Mucosa of descending colon (tissue), 3 donors: Measurements from ENCODE around the gene AMFR. TPM values are rescaled to one million over a fixed set of nuclear protein-coding genes. Genes with fewer than 3 reads are reported as not detected.

Source experiments
- ATAC-seq: fragments of 200-7000 bp; cut with Tn5 transposase; one replicate; pipeline ENCODE4 v1.9.1; 2020; ENCODE audit warnings: mild to moderate bottlenecking, moderate library complexity
- DNase-seq, 3 donors: peaks; one replicate each; pipeline ENCODE4 v3.0.0-alpha.2; 2020
- H3K36me3 ChIP-seq: fragments of 200-600 bp; one replicate; pipeline ENCODE4 v1.8.0; 2021; ENCODE audit warnings: low read depth, mild to moderate bottlenecking
- H3K4me1 ChIP-seq: fragments of 200-600 bp; one replicate; pipeline ENCODE4 v1.8.0; 2021; ENCODE audit warnings: low read depth, mild to moderate bottlenecking
- H3K4me3 ChIP-seq: fragments of 200-600 bp; one replicate; pipeline ENCODE4 v1.8.0; 2021; ENCODE audit warnings: mild to moderate bottlenecking
- H3K9me3 ChIP-seq: fragments of 200-600 bp; one replicate; pipeline ENCODE4 v1.8.0; 2021; ENCODE audit warnings: mild to moderate bottlenecking
- intact Hi-C, 2 donors: fragments of 100-400 bp; cut with DNase I in 1 of 2; cut with micrococcal nuclease in 1 of 2; formaldehyde crosslinking; loops; one replicate each; pipeline versions ENCODE4 v1.11.0 to v1.11.1; 2022; cut with DNase I, micrococcal nuclease
- total RNA-seq, 3 donors: library from RNA; stranded (reverse); fragmentation: NEBNext Ultra II Directional in 2 of 3; extraction: Animal tissue kit (Norgen Biotek cat#: 25700) in 2 of 3; gene quantifications; one replicate each; pipeline versions ENCODE4 v1.2.1 to v1.2.4, GENCODE V29; 2021 to 2023
- TF ChIP-seq, protein P1 (sequence below): fragments of 200-600 bp; IDR thresholded peaks from one replicate; pipeline ENCODE4 v1.8.0; 2022; ENCODE audit warnings: antibody characterized with exemption, mild to moderate bottlenecking
- donor health status: DM: no; HTN: no; CAD: no; lungs with moderate emphysema.
- donor health status: DM: no; HTN: no; CAD: no.
- donor health status: DM: no; HTN: yes; CAD: no.

AMFR gene
- total RNA-seq, 3 donors from 2014 or later = 83.3 to 116 (median 102) TPM

DNA sequence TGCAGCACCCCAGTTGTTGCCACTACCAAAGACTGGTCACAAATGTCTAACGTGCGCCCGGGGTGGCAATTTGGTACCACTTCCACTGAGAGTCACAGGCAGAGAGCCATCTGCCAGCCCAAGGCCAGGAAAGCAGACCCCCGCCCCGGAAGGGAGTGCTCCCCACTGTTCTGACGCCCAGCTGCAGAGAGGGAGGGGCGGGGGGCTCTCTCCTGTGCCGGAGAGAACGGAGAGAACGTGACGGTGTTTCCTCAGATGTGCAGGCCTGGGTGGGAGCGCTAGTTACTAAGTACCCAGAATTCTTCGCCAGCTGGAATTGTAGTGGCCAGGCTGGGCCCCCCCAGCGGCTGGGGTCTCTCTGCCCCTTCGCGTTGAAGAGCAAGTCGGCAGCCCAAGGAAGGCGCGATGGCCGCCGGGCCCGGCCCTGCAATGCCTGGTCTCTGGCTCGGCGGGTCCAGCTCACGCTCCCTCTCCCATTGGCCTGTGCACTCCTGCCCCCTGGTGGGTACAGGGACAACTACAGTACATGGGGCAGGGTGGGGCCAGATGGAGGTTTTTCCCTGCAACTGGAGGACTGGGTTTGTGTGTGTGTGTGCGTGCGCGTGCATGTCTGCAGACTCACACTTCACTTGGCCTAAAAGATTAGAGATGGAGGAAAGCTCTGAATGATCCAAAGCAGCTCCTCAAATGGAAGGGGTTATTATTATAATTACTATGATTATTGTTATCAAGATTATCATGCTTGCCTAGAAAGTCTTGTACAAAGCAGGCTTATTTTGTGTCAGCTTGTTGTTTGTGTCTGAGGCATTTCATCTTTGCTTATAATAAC, 107.1 kb downstream of the AMFR start:
- intact Hi-C loops = loop anchor here (5.0 kb wide), 2 partner anchors 371 to 376 kb away; no protein-coding TSS in a partner anchor
- no peaks in the 10 kb centered on the region for H3K9me3 ChIP-seq
- peak; percentile 97 for ATAC-seq
- peak; percentile 74 to 82 (median 82) for DNase-seq
- H3K4me1 ChIP-seq = peaks cover 5% of the 10 kb centered on the region
- H3K4me3 ChIP-seq = no peak overlapping the region
- TF ChIP-seq, protein P1, sequence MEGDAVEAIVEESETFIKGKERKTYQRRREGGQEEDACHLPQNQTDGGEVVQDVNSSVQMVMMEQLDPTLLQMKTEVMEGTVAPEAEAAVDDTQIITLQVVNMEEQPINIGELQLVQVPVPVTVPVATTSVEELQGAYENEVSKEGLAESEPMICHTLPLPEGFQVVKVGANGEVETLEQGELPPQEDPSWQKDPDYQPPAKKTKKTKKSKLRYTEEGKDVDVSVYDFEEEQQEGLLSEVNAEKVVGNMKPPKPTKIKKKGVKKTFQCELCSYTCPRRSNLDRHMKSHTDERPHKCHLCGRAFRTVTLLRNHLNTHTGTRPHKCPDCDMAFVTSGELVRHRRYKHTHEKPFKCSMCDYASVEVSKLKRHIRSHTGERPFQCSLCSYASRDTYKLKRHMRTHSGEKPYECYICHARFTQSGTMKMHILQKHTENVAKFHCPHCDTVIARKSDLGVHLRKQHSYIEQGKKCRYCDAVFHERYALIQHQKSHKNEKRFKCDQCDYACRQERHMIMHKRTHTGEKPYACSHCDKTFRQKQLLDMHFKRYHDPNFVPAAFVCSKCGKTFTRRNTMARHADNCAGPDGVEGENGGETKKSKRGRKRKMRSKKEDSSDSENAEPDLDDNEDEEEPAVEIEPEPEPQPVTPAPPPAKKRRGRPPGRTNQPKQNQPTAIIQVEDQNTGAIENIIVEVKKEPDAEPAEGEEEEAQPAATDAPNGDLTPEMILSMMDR = peak; percentile 93
- H3K36me3 ChIP-seq = no peaks in the 10 kb centered on the region

DNA sequence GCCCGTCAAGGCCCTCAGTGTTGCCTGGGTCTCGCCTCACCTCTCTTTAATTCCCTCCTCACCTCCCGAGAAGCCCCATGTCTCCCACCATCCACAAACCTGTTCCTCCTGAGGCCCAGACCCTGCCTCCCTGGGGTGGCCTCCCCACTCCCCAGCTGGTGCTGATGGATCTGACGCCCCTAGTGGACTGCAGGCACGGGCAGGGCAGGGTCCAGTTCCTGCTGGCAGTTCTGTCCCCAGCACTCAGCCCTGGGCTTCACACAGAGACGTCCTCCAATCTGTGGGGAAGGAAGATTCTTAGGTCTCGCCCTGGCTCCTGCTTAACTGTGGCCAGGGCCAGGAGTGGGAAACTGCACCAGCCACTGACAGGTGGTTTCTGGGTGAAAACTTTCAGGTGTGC, 108.8 kb downstream of the AMFR start:
- DNase-seq (no peak), ATAC-seq (no peak)
- intact Hi-C loops = loop anchor here (5.0 kb wide), 2 partner anchors 369 to 374 kb away; no protein-coding TSS in a partner anchor
- Histone ChIP-seq H3K9me3 (no peaks in the 10 kb centered on the region), H3K4me1 (peaks cover 5% of the 10 kb centered on the region), H3K36me3 (no peaks in the 10 kb centered on the region), H3K4me3 (no peak overlapping the region)
- TF ChIP-seq, protein P1 = no peak

DNA sequence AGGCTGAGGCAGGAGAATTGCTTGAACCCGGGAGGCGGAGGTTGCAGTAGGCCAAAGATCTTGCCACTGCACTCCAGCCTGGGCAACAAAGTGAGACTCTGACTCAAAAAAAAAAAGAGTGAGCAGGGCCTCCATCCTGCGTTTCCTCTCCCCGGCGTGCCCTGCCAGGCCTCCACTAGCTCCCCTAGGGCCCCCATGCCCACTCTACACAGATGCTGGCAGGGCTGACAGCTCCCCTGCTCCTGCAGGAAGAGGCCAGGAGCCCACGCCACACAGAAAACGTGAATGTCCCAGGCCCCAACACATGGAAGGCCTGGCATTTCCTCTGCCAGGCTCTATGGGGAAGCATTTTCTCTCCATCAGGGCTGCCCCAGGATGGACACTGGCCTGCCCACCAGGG, 109.4 kb downstream of the AMFR start:
- no peak overlapping the region for H3K4me3 ChIP-seq
- DNase-seq (no peak), ATAC-seq (no peak)
- intact Hi-C loops = loop anchor here (5.0 kb wide), 2 partner anchors 369 to 374 kb away; no protein-coding TSS in a partner anchor
- TF ChIP-seq, protein P1 = no peak
- no peaks in the 10 kb centered on the region for H3K9me3 ChIP-seq
- no peaks in the 10 kb centered on the region for H3K36me3 ChIP-seq
- H3K4me1 ChIP-seq = peaks cover 5% of the 10 kb centered on the region

DNA sequence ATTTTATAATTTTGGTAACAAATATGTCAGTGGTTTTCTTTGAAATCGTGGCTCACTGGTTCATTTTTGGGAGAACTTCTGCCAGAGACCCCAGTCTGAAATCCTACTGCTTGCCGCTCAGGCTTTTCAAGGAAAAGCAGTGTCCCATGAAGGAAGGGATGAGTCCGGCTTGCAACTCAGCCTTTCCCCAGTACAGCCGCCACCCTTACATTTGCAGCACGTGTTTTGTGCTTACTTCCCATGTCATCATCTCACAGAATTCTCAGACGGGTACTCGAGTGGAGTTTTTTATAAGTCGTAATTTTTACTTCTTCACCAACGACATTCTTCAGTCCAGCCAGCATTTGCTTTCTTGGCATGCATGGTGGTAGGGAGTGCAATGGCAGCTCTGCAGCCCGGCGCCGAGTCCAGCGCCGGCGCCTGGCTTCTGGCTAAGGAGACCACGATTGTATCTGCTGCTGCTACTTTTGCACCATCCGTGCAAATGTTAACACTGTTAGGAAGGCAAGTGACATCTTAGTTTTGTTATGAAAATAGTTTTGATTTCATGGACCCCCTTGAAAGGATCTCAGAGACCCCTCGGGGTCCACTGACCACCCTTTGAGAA, 111.0 kb downstream of the AMFR start:
- intact Hi-C loops = no loop called here
- Histone ChIP-seq H3K4me1 (peaks cover 5% of the 10 kb centered on the region), H3K36me3 (no peaks in the 10 kb centered on the region), H3K4me3 (no peak overlapping the region), H3K9me3 (no peaks in the 10 kb centered on the region)
- DNase-seq (no peak), ATAC-seq (no peak)
- TF ChIP-seq, protein P1 = no peak

DNA sequence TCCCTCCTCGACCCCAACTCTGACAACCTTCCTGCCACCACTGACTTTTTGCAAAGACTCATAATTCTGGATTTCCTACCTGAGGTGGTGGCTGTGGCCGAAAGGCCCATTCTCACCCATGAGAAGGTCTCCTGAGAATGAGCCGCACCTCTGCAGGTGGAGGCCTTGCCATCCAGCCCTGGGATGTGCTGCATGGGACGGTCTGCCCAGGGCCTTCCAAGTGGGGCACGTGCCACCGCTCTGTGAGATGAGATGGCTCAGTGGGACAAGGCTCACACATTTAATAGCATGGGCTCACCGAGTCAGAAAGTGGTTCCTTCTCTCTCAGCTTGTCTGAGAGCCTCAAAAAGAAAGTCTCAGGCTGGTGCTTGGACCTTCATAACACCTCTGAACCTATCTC, 112.8 kb downstream of the AMFR start:
- DNase-seq = no peak
- intact Hi-C loops = no loop called here
- Histone ChIP-seq H3K4me3 (no peak overlapping the region), H3K4me1 (no peaks in the 10 kb centered on the region), H3K36me3 (no peaks in the 10 kb centered on the region), H3K9me3 (no peaks in the 10 kb centered on the region)
- ATAC-seq = no peak
- TF ChIP-seq, protein P1 = no peak
